Mucosa of rectum (tissue), 2 donors: Measurements from ENCODE around the gene BAZ2B.

Experiments
- H3K27ac ChIP-seq, 2 donors: one replicate each; pipeline ENCODE4 v1.7.0; 2013; ENCODE audit warnings: inconsistent platforms in 2 of 2, low read depth in 2 of 2, low read length in 2 of 2
- H3K27me3 ChIP-seq, 2 donors: one replicate each; pipeline ENCODE4 v1.7.0; 2013; ENCODE audit warnings: low read length in 2 of 2; ENCODE audit not compliant: control insufficient read depth in 2 of 2, insufficient read depth in 2 of 2
- H3K36me3 ChIP-seq, 2 donors: one replicate each; pipeline ENCODE4 v1.7.0; 2013; ENCODE audit warnings: low read length in 2 of 2; ENCODE audit not compliant: control insufficient read depth in 2 of 2, insufficient read depth in 2 of 2
- H3K4me1 ChIP-seq, 2 donors: one replicate each; pipeline ENCODE4 v1.7.0; 2013; ENCODE audit warnings: low read length in 2 of 2, mild to moderate bottlenecking in 1 of 2; ENCODE audit not compliant: control insufficient read depth in 2 of 2, insufficient read depth in 2 of 2
- H3K4me3 ChIP-seq, 2 donors: one replicate each; pipeline ENCODE4 v1.7.0; 2013; ENCODE audit warnings: low read length in 2 of 2
- H3K9ac ChIP-seq, 2 donors: one replicate each; pipeline ENCODE4 v1.7.0; 2013; ENCODE audit warnings: low read length in 2 of 2, low read depth in 1 of 2, mild to moderate bottlenecking in 1 of 2
- H3K9me3 ChIP-seq, 2 donors: one replicate each; pipeline ENCODE4 v1.7.0; 2013; ENCODE audit warnings: low read length in 2 of 2; ENCODE audit not compliant: control insufficient read depth in 2 of 2
- donor health status: healthy.
- donor health status: Normal muscosa, but diverticular disease.

Gene BAZ2B

GRCh38 chr2:159442159-159442852 lies 174.0 kb downstream of the BAZ2B start:
- Histone ChIP-seq H3K4me1 (no peaks in the 10 kb centered on the region), H3K27ac (no peak overlapping the region), H3K36me3 (peaks cover 46 to 52% of the 10 kb centered on the region in 2 donors), H3K27me3 (no peaks in the 10 kb centered on the region), H3K4me3 (no peak overlapping the region), H3K9ac (no peak overlapping the region), H3K9me3 (no peaks in the 10 kb centered on the region)

- Histone ChIP-seq H3K4me3 (no peak overlapping the region), H3K9me3 (no peaks in the 10 kb centered on the region), H3K27me3 (no peaks in the 10 kb centered on the region), H3K4me1 (no peaks in the 10 kb centered on the region), H3K9ac (no peak overlapping the region), H3K36me3 (peaks cover 44 to 48% of the 10 kb centered on the region in 2 donors), H3K27ac (no peak overlapping the region)
Observed at GRCh38 chr2:159441182-159441581, 175.2 kb downstream of the BAZ2B start.

GRCh38 chr2:159439421-159439820 lies 176.9 kb downstream of the BAZ2B start:
- Histone ChIP-seq H3K9ac (no peak overlapping the region), H3K27ac (no peak overlapping the region), H3K9me3 (no peaks in the 10 kb centered on the region), H3K4me3 (no peak overlapping the region), H3K4me1 (no peaks in the 10 kb centered on the region), H3K27me3 (no peaks in the 10 kb centered on the region), H3K36me3 (peaks cover 27 to 30% of the 10 kb centered on the region in 2 donors)

GRCh38 chr2:159438720-159439353 lies 177.5 kb downstream of the BAZ2B start:
- Histone ChIP-seq H3K36me3 (peaks cover 23 to 27% of the 10 kb centered on the region in 2 donors), H3K4me1 (no peaks in the 10 kb centered on the region), H3K9me3 (no peaks in the 10 kb centered on the region), H3K27me3 (no peaks in the 10 kb centered on the region), H3K27ac (no peak overlapping the region), H3K9ac (no peak overlapping the region), H3K4me3 (no peak overlapping the region)

DNA sequence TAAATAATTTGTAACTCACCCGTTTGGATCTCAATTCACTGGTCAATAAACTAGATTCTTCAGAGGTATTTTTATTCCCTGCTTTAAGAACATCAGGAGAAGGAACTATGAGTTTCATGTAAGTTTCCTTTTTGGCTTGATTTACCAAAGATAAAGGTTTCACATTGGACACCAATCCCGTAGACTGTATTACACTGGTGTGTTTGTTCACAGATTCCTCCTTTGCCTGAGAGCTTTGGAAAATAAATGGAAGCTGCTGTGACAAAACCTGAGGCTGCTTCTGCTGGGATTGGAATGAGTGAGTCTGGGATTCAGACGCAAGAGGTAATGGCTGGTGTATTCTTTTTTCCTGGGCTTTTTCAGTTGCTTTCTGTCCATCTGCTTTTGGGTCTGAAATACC lies 178.1 kb downstream of the BAZ2B start:
- Histone ChIP-seq H3K4me3 (no peak overlapping the region), H3K27ac (no peak overlapping the region), H3K4me1 (no peaks in the 10 kb centered on the region), H3K36me3 (peaks cover 22 to 27% of the 10 kb centered on the region in 2 donors), H3K9ac (no peak overlapping the region), H3K9me3 (no peaks in the 10 kb centered on the region), H3K27me3 (no peaks in the 10 kb centered on the region)

DNA sequence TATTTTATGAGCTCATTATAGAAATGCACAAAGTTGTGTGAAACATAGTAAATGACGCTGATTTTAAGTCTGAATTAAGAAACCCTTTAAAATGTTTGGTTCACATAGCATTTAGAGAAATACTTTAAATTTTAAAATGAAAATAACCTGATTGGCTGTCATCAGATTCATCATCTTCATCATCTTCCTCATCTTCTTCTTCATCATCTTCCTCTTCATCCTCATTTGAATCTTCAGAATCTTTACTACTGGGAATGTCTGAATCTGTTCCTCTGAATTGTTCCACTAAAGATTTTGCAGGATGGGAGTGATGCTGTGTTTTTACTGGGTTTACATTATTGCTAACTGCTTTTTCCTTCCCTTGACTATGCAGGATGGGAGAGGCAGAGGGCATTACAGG lies 183.7 kb downstream of the BAZ2B start:
- H3K4me1 ChIP-seq = no peaks in the 10 kb centered on the region
- H3K9me3 ChIP-seq = no peaks in the 10 kb centered on the region
- H3K9ac ChIP-seq = no peak overlapping the region
- H3K4me3 ChIP-seq = no peak overlapping the region
- H3K27ac ChIP-seq = no peak overlapping the region
- H3K36me3 ChIP-seq = peaks cover 20 to 23% of the 10 kb centered on the region in 2 donors
- H3K27me3 ChIP-seq = no peaks in the 10 kb centered on the region

DNA sequence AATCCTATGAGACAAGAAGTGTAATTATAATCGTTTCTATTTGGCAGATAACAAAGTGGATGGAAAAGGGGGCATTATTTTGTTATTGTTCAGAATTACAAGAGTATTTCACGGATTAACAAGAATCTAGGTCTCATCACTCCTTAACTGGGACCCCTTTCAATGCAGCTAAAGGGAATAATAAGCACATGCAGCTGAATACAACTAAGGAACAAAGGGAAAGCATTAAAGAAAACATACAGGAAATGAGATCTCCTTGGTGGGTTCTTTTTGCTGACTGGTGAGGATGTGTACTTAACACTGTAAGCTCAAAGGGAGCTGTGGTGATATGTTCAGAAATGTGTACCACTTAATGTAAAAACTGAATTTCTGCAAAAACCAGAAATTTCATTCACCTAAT lies 189.3 kb downstream of the BAZ2B start:
- no peaks in the 10 kb centered on the region for H3K27me3 ChIP-seq
- no peak overlapping the region for H3K9ac ChIP-seq
- no peaks in the 10 kb centered on the region for H3K9me3 ChIP-seq
- H3K36me3 ChIP-seq = peaks cover 21% of the 10 kb centered on the region in 2 donors
- no peak overlapping the region for H3K27ac ChIP-seq
- no peaks in the 10 kb centered on the region for H3K4me1 ChIP-seq
- no peak overlapping the region for H3K4me3 ChIP-seq

DNA sequence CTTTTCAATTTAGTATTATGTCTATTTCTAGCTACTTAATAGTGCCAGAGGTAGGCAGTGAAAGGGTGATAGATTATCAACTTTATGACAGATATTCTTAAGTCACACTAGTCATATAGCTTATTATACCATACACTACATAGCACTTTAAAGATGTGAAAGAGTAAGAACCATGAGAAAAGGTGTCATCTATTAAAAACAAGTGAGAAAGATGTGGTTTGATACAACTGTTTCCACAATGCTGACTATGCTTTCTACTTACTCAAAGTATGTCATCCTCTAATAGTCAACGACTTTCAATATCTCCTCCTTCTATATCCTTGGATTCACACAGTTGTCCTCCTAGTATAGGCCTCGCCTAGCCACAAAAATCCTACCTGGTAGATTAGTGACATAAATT lies 196.9 kb downstream of the BAZ2B start:
- no peaks in the 10 kb centered on the region for H3K27me3 ChIP-seq
- no peaks in the 10 kb centered on the region for H3K9me3 ChIP-seq
- H3K9ac ChIP-seq = no peak overlapping the region
- no peaks in the 10 kb centered on the region for H3K4me1 ChIP-seq
- no peak overlapping the region for H3K27ac ChIP-seq
- H3K4me3 ChIP-seq = no peak overlapping the region
- peaks cover 4 to 15% of the 10 kb centered on the region in 2 donors for H3K36me3 ChIP-seq

DNA sequence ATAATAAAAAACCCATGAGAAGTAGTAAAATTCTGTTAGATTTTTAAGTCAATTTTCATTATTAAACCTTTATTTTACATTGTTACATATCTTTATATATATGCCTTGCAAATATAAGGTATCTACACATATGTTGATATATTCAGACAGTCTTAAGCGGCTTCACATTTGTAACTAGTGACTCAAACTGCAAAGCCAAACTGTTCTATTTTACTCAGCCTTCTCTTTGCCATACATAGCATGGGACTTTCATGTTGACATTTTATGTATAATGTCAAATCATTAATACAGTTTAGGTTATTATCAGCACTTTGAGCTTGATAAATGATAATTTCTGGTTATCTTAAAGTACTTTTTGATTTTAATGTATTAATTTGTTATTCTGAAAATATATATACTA lies 204.9 kb downstream of the BAZ2B start:
- Histone ChIP-seq H3K27me3 (no peaks in the 10 kb centered on the region), H3K9me3 (no peaks in the 10 kb centered on the region), H3K9ac (no peak overlapping the region), H3K4me3 (no peak overlapping the region), H3K36me3 (peaks cover 12 to 14% of the 10 kb centered on the region in 2 donors), H3K27ac (no peak overlapping the region), H3K4me1 (no peaks in the 10 kb centered on the region)

DNA sequence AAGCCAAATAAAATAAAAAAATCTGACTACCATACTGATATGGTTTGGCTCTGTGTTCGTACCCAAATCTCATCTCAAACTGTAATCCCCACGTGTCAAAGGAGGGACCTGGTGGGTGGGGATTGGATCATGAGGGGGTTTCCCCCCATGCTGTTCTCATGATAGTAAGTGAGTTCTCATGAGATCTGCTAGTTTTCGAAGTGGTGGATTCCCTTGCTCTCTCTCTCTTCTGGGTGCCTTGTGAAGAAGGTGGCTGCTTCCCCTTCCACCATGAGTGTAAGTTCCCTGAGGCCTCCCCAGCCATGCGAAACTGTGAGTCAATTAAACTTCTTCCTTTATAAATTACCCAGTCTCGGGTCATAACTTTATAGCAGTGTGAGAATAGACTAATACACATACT lies 206.1 kb downstream of the BAZ2B start:
- Histone ChIP-seq H3K4me3 (no peak overlapping the region), H3K4me1 (no peaks in the 10 kb centered on the region), H3K27me3 (no peaks in the 10 kb centered on the region), H3K27ac (no peak overlapping the region), H3K9me3 (no peaks in the 10 kb centered on the region), H3K36me3 (peaks cover 17 to 19% of the 10 kb centered on the region in 2 donors), H3K9ac (no peak overlapping the region)
